Activated T-cell treated with anti-CD3 and anti-CD28 coated beads, Interleukin-2, amount 50 U/mL, for 24 hours (primary cell): ENCODE results near the gene CATSPER4.
A peak's percentile ranks its signal among the peaks of the same experiment; 100 is the strongest.
"Not testable (repeated sequence)": the region's sequence is repeated elsewhere in the genome, so short reads cannot be mapped to it uniquely, and the experiment has no call there.

Experiments used
- DNase-seq: peaks from one replicate; pipeline ENCODE4 v3.0.0-alpha.2; 2020
- H3K27ac Mint-ChIP-seq: 2 replicates; pipeline ENCODE4 v1.8.0; 2020; ENCODE audit warnings: mild to moderate bottlenecking, mixed read lengths
- H3K27me3 Mint-ChIP-seq: 2 replicates; pipeline ENCODE4 v1.8.0; 2020; ENCODE audit warnings: mixed read lengths
- H3K36me3 Mint-ChIP-seq: 2 replicates; pipeline ENCODE4 v1.8.0; 2020; ENCODE audit warnings: low read depth, mixed read lengths
- H3K4me1 Mint-ChIP-seq: 2 replicates; pipeline ENCODE4 v1.8.0; 2020; ENCODE audit warnings: low read depth, mixed read lengths
- H3K4me3 Mint-ChIP-seq: 2 replicates; pipeline ENCODE4 v1.8.0; 2020; ENCODE audit warnings: mild to moderate bottlenecking, moderate library complexity, mixed read lengths
- H3K9me3 Mint-ChIP-seq: 2 replicates; pipeline ENCODE4 v1.8.0; 2020; ENCODE audit warnings: mixed read lengths

Gene CATSPER4

DNA sequence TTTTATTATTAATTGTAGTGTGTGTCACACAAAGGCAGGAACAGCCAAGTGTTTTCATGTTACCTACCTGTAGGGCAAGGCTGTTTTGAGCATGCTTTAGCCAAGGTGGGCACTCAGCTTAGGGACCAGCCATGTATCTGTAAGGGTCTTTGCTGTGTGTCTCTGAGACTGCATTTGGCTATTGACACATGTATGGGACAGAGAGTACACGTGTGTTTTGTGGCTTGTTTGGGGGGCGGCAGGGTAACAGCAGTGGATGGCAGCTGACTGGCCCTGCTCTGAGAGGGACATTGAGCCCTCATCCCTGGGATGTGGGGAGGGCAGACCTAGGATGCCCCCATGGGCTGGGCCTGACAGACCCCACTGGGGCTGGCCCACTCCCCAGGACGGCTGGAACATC lies 6.9 kb downstream of the CATSPER4 start:
- Mint-ChIP-seq H3K27me3 (no peaks in the 10 kb centered on the region), H3K27ac (no peak overlapping the region), H3K4me3 (no peak overlapping the region), H3K36me3 (no peaks in the 10 kb centered on the region), H3K9me3 (no peaks in the 10 kb centered on the region), H3K4me1 (peaks cover 22% of the 10 kb centered on the region)
- no peak for DNase-seq

DNA sequence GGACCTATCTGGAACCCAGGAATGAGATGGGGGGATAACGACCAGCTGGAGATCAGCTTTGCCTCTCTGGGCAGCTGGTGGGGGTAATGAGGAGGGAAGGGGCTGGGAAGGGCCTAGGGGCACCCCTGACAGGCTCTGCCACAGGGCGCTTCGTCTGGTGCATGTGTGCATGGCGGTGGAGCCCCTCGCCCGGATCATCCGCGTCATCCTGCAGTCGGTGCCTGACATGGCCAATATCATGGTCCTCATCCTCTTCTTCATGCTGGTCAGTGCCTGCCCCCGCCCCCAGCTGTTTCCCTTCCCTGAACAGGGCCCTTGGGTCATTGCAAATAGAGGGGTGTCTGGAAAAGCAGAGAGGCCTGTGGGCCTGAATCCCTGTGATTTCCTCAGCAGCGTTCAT lies 7.4 kb downstream of the CATSPER4 start:
- H3K9me3 Mint-ChIP-seq, result no peaks in the 10 kb centered on the region
- no peak overlapping the region for H3K27ac Mint-ChIP-seq
- H3K27me3 Mint-ChIP-seq, result no peaks in the 10 kb centered on the region
- H3K4me3 Mint-ChIP-seq, result no peak overlapping the region
- peaks cover 26% of the 10 kb centered on the region for H3K4me1 Mint-ChIP-seq
- H3K36me3 Mint-ChIP-seq, result no peaks in the 10 kb centered on the region
- DNase-seq, result no peak

DNA sequence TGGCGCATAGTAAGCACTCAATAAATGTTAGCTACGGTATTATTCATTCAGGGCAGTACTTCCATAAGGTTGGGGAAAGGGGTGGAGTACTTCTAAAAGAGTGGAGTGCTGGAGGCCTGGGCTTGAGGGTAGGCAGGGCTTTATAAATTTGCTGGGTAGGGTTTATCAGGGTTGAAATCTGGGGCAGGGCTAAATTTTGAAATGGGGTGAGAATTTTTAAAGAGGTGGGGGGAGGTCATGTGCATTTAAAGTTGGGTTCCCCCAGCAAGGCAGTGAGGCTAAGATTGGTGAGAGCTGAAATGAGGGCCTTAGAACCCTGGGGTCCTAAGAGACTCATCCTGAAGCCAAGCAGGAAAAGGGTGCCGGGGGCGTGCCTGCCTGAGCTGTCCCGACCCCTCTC lies 10.0 kb downstream of the CATSPER4 start:
- H3K36me3 Mint-ChIP-seq, result no peaks in the 10 kb centered on the region
- no peak overlapping the region for H3K4me3 Mint-ChIP-seq
- H3K27ac Mint-ChIP-seq, result no peak overlapping the region
- peaks cover 29% of the 10 kb centered on the region for H3K4me1 Mint-ChIP-seq
- H3K27me3 Mint-ChIP-seq, result no peaks in the 10 kb centered on the region
- no peak for DNase-seq
- H3K9me3 Mint-ChIP-seq, result no peaks in the 10 kb centered on the region

DNA sequence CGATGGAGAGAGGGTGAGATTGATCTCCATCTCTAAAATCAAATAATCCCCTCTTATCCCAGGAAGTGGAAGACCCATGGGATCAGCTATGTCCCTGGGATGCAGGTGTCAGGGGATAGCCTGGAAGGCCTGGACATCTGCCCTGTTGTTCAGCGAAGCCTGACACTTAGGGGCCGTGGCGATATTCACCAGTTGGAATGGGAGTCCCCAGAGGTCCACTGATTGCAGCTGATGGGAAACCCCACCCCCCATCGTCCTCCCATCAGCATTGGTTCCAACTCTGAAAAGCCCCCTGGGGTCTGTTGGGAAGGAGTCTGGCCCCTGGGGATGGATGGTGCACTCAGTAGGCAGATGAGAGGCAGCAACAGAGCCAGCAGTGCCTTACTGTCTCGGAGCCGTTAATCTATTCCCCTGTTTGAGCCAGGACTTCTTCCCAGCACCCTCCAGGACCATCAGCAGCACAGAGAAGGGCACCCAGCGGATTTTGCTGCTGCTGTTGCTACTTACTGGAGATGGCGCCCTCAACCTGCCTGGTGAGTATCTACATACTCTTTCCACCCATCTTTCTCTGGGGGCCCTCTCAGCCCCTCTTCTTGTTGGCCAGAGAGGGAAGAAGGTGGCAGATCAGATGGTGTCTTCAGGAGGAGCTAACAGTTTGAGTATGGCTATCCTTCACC lies 13.4 kb downstream of the CATSPER4 start:
- Mint-ChIP-seq H3K36me3 (no peaks in the 10 kb centered on the region), H3K27me3 (no peaks in the 10 kb centered on the region), H3K4me1 (peaks cover 29% of the 10 kb centered on the region), H3K27ac (no peak overlapping the region), H3K4me3 (no peak overlapping the region), H3K9me3 (no peaks in the 10 kb centered on the region)
- DNase-seq, result no peak

DNA sequence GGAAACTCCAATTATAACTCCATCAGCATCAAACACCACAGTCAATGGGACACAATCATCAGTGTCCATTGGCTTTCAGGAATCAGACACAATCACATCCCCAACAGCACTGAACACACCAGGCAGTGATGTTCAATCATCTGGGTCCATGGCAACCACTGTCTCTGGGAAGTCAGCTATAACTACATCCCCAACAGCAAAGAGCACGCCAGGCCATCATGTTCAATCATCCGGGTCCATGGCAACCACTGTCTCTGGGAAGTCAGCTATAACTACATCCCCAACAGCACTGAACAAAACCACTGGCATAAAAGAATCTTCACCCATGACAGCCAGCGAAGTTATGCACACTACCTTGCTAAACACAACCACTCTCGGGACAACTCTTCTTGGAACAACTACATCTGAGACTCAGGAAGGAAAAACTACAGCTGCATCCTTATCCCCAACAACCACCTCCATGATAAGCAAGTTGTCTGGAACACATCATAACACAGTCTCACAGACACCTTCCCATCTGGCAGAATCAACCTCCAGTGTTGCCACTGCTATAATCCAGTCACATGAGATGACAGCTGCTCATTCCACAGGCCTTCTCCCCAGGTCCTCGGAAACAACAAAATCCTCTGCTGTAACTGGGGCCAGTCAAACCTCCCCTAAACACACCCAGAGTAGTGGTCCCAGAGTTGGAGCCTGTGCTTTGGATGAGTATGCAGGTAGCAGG lies 19.9 kb downstream of the CATSPER4 start:
- Mint-ChIP-seq H3K27ac (no peak overlapping the region), H3K4me3 (no peak overlapping the region), H3K27me3 (no peaks in the 10 kb centered on the region), H3K9me3 (no peaks in the 10 kb centered on the region), H3K4me1 (no peaks in the 10 kb centered on the region), H3K36me3 (no peaks in the 10 kb centered on the region)
- DNase-seq, result no peak

DNA sequence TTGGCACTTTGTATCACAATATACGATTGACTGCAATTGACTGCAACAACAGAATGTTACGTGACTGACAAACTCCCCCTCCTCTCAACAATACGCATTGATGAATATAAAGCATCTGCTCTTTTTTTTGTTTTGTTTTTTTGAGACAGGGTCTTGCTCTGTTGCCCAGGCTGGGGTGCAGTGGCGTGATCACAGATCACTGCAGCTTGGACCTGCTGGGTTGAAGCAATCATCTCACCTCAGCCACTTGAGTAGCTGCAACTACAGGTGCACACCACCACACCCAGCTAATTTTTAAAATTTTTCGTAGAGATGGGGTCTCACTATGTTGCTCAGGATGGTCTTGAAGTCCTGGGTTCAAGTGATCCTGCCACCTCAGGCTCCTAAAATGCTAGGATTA lies 22.3 kb downstream of the CATSPER4 start:
- no peaks in the 10 kb centered on the region for H3K27me3 Mint-ChIP-seq
- H3K36me3 Mint-ChIP-seq, result no peaks in the 10 kb centered on the region
- H3K9me3 Mint-ChIP-seq, result no peaks in the 10 kb centered on the region
- no peaks in the 10 kb centered on the region for H3K4me1 Mint-ChIP-seq
- no peak for DNase-seq
- no peak overlapping the region for H3K4me3 Mint-ChIP-seq
- no peak overlapping the region for H3K27ac Mint-ChIP-seq

DNA sequence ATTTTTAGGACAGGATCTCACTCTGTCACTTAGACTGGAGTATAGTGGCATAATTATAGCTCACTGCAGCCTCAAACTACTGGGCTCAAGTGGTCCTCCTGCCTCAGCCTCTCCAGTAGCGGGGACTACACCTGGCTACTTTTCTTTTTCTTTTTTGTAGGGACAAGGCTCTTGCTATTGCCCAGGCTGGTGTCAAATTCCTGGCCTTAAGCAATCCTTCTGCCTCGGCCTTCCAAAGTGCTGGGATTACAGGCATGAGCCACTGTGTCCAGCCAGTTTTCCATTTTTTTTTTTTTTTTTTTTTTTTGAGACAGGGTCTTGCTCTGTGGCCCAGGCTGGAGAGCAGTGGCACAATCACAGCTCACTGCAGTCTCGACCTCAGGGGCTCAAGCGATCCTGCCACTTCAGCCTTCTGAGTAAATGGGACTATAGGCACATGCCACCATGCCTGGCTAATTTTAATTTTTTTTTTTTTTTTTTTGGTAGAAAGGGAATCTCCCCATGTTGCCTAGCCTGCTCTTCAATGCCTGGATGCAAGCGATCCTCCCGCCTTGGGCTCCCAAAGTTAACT lies 23.0 kb downstream of the CATSPER4 start:
- no peaks in the 10 kb centered on the region for H3K27me3 Mint-ChIP-seq
- no peaks in the 10 kb centered on the region for H3K4me1 Mint-ChIP-seq
- no peak overlapping the region for H3K27ac Mint-ChIP-seq
- no peak overlapping the region for H3K4me3 Mint-ChIP-seq
- no peaks in the 10 kb centered on the region for H3K36me3 Mint-ChIP-seq
- no peaks in the 10 kb centered on the region for H3K9me3 Mint-ChIP-seq
- DNase-seq, result no peak

DNA sequence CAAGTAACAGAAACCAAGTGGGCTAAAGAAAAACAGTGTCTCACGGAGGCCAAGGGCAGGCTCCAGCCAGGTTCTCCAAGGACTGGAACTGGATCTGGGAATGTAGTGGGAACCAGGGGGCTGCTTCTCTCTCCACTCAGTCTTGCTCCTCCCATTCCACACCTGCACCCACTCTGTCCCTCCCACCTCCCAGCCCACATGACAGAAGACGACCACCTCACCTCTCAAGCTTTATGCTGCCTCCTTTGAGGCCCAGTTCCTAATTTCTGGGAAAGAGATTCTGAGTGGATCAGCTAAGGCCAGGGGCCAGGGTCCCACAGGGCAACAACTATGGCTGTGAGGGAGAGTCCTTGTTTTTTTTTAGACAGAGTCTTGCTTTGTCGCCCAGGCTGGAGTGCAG lies 24.8 kb downstream of the CATSPER4 start:
- no peaks in the 10 kb centered on the region for H3K9me3 Mint-ChIP-seq
- no peak for DNase-seq
- H3K4me3 Mint-ChIP-seq, result no peak overlapping the region
- no peaks in the 10 kb centered on the region for H3K36me3 Mint-ChIP-seq
- no peaks in the 10 kb centered on the region for H3K27me3 Mint-ChIP-seq
- no peaks in the 10 kb centered on the region for H3K4me1 Mint-ChIP-seq
- no peak overlapping the region for H3K27ac Mint-ChIP-seq

DNA sequence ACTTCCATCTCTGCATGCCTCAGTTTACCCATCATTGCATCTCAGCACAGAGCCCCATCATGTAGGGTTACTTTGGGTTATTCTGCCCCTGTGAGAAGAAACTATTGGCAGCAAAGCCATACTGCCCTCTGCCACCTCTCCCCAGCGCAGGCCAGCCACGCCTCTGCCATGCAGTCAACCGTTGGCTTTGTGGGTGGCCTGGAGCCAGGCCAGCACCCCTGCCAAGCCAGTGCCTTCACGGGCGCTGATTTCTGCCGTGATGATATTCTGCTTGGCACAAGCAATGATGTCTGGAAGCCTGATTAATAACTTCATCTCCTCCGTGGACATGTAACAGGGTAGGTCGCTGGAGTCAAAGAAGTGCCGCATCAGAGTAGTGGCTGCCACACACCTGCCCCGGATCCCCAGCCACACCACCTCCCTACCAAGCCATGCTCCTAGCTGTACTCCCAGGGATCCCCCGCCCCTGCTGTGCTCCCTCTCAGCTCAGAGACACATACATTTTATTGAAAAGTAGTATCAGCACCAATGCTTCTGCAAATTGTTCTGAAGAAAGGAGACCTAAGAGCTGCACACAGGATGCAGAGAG lies 28.6 kb downstream of the CATSPER4 start:
- H3K27ac Mint-ChIP-seq, result no peak overlapping the region
- H3K27me3 Mint-ChIP-seq, result no peaks in the 10 kb centered on the region
- no peak for DNase-seq
- H3K36me3 Mint-ChIP-seq, result no peaks in the 10 kb centered on the region
- no peaks in the 10 kb centered on the region for H3K9me3 Mint-ChIP-seq
- H3K4me1 Mint-ChIP-seq, result no peaks in the 10 kb centered on the region
- H3K4me3 Mint-ChIP-seq, result no peak overlapping the region

DNA sequence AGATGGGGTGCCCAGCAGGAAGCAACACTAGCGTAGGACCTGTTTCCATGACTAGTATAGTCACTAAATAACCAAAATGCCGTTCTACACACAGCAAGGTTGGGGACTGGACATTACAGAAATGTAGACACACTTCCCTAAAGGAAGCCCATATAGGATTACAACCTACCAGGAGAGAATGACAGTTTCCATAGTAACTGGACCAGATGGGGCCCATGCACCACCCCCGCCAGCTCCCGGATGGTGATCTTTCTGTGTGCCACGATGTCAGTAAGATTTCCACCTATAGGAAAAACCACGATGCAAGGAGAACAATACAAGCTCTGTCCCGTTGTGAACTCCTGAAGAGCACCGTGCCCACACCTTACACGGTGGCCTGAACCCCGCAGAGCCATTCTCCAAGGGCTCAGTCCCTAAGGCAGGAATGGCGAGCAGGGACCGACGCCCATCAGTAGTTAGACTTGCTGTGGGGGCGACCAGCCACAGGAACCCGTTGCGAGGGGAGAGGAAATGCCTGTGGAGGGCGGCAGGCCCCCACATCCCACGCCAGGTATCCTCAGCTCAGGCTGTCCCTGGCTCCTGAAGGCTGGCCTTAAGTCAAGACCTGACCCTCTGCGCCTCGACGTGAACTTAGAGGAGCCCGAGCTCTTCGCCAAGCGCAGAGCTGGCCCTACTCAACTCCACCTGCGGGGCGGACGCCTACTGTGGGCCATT lies 30.0 kb downstream of the CATSPER4 start:
- Mint-ChIP-seq H3K27ac (no peak overlapping the region), H3K4me3 (no peak overlapping the region), H3K4me1 (peaks cover 6% of the 10 kb centered on the region), H3K9me3 (no peaks in the 10 kb centered on the region), H3K27me3 (peaks cover 11% of the 10 kb centered on the region), H3K36me3 (no peaks in the 10 kb centered on the region)
- DNase-seq, result no peak

DNA sequence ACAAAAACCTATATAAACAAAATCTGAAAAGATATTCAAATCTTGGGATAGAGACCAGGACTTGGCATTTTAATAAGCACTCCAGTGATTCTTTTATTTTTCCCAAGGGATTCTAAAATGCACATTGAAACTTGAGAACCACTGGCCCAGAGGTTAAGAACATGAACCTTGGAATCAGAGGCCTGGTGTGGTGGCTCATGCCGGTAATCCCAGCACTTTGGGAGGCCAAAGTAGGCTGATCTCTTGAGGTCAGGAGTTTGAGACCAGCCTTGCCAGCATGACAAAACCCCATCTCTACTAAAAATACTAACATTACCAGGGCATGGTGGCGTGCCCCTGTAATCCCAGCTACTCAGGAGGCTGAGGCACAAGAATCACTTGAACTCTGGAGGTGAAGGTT lies 30.7 kb downstream of the CATSPER4 start:
- Mint-ChIP-seq H3K27ac (no peak overlapping the region), H3K4me1 (peaks cover 13% of the 10 kb centered on the region), H3K36me3 (no peaks in the 10 kb centered on the region), H3K27me3 (peaks cover 19% of the 10 kb centered on the region), H3K9me3 (no peaks in the 10 kb centered on the region), H3K4me3 (no peak overlapping the region)
- no peak for DNase-seq

DNA sequence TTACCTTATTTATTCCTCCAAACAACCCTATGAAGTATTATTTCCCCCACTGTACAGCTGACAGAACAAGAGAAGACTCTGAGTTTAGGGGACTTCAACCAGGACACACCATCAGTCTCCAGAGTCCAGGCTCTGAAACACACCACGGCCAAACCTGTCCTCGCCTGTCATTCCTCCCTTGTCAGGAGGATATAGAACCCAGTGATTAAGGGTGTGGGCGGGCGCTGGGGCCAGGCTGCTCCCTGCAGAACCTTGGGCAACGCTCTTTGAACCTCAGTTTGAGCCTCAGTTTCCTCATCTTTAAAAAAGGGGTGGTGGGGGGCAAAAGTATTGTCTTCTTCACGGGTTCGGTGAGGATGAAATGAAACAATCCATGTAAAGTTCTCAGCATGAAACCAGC lies 34.2 kb downstream of the CATSPER4 start:
- Mint-ChIP-seq H3K36me3 (no peaks in the 10 kb centered on the region), H3K27ac (no peak overlapping the region), H3K27me3 (peaks cover 38% of the 10 kb centered on the region), H3K9me3 (no peaks in the 10 kb centered on the region), H3K4me3 (no peak overlapping the region), H3K4me1 (peaks cover 15% of the 10 kb centered on the region)
- DNase-seq, result no peak

DNA sequence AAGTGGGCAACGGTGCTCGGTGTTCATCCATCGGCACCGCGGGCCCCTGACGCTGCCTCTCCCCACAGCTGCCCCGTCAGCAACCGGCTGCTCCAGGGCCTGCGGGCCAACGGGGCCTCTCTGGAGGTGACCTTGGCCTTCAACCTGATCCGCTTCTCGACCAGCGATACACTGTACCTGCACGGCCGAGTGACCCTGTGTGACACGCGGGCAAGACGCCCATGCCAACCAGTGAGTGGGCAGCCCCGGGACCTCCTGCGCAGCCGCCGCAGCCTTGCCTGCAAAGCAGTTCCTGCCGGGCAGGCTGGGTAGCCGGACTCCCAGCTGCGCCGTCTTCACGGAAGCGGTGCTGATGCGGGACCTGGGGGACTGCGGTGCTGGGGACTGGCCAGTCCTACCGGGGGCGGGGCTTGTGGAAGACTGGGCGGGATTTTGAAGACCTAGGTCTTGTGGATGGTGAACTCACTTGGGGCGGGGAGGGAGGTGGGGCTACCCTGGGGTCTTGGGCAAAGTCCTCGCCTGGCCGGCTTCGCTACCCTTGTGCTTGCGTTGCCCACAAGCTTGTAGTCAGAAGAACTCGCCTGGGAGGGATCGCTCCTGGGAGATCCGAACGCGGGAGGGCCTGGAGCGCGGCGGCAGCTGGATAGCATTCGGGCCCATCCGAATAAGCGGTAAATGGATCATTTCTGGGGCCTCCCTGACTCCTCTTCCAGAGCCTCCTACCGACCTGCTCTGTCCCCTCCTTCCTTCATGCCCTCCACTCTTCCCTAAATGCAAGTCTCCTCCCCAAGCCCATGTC lies 34.8 kb downstream of the CATSPER4 start:
- H3K27me3 Mint-ChIP-seq, result peaks cover 38% of the 10 kb centered on the region
- no peaks in the 10 kb centered on the region for H3K36me3 Mint-ChIP-seq
- peaks cover 15% of the 10 kb centered on the region for H3K4me1 Mint-ChIP-seq
- peak overlapping the region; percentile 58 for H3K4me3 Mint-ChIP-seq
- peak; percentile 66 for DNase-seq
- H3K27ac Mint-ChIP-seq, result no peak overlapping the region
- no peaks in the 10 kb centered on the region for H3K9me3 Mint-ChIP-seq

DNA sequence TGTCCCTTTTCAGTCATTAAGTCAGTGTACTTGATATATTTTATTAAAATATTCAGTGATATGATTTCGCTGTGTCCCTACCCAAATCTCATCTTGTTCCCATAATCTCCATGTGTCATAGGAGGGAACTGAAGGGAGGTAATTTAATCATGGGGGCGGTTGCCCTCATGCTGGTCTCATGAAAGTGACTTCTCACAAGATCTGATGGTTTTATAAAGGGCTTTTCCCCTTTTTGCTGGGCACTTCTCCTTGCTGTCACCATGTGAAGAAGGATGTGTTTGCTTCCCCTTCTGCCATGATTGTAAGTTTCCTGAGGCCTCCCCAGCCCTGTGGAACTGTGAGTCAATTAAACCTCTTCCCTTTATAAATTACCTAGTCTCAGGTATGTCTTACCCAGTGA lies 40.3 kb downstream of the CATSPER4 start:
- Mint-ChIP-seq H3K36me3 (peaks cover 13% of the 10 kb centered on the region), H3K4me1 (peaks cover 17% of the 10 kb centered on the region), H3K27me3 (peaks cover 23% of the 10 kb centered on the region)
- not testable (repeated sequence) for H3K4me3 Mint-ChIP-seq, DNase-seq, H3K9me3 Mint-ChIP-seq, H3K27ac Mint-ChIP-seq
